ENCODE measurements around the gene MTCH1.

Gene MTCH1

DNA sequence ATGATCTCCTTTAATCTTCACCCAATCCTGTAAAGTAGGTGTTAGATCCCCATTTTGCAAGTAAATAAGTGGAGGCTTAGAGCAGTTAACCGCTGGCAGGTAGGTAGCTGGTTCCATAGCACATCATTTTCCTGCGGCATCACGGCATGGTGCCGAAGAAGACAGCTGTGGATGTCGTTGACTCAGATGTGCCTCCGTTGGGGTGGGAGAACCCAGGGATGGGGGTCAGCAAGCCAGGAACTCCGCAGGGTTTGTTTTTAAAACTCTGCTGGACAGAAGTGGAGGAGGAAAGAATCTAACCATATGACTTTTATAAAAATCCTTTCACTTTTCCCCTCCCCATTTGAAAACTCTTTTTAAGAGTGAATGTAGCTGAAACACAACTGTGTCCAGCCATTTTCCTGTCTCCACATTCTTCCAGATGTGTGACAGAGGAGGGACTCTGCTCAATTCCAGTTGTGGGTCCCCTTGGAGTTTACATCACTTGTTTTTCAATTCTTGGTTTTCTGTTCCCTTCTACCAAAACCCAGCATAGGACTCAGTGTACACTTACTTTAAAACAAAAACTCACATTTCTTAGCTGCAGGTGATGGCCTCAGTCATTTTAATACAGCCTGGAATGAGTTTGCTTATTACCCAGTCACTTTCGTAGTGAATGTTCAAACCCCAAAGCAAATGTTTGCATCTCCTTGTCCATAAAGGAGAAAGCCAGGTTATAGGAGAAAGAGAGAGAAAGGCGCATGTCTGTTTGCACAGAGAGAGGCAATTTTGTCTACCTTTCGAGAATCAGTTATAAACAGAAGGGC lies 59.1 kb downstream of the MTCH1 start:
- DNase-seq (ENCODE audit: low read depth): no peak

DNA sequence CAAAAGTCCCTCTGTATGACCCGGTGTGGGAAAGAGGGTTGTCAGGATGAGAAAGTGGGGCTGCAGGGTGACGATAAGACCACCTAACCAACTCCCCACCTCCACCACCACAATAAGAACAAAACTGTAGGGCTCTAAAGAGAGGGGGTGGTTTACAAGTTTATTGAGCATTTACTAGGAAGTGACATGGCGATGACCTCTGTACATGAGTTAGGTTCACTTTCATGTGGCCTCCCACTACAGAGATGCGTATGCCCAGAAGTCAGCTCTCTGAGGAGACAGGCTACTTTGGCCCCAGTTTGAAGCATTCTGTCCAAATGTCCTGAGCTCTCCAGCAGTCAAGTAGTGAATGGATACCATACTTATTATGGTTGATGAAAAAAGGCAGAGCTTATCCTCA lies 60.2 kb downstream of the MTCH1 start:
- DNase-seq (ENCODE audit: low read depth): no peak

DNA sequence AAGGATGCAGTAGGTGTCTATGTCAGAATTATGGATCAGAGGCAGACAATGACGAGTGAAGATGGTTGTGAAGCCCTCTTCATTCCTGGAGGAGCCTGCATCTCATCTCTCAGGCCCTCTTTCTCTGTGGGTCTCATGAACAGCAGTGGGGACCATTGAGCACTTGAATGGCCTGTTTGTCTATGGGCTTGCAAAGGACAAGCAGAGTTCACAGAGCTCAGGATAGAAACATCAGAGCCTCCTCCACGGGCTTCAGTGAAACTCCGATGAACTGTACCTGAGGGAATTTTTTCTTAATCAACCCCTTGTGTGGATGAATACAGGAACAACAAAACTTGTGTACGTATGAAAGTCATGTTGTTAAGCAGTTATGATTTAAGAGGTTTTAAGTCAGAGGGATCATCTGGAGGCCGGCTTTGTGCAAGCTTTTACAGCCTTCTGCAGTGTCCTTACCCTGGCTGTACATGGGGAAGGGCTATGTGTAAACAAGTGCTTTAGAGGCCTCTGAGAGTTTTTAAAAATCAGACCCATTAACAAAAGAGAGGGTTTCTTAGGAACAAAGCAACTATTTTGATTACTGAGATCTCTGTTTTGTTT lies 61.1 kb downstream of the MTCH1 start:
- no peak for DNase-seq (ENCODE audit: low read depth)

DNA sequence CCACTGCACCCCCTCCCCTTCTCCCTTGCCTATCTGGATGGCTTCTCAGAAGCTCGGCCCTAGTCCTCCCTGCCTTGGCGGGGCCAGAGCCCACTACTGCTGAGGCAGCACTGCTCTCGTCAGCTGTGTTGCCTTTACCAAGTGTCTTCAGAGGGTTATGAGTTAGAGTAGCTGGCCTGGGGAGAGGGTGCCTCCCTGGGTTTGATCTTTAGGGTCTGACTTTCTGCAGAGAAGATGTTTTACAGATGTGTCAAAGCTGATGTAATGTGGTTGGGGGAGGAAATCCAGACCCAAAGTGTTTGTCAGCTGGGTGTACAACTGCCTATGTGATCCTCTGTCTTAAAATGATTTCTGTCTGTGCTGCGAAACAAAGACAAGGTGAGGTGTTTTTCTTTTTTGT lies 61.9 kb downstream of the MTCH1 start:
- DNase-seq (ENCODE audit: low read depth): no peak

DNA sequence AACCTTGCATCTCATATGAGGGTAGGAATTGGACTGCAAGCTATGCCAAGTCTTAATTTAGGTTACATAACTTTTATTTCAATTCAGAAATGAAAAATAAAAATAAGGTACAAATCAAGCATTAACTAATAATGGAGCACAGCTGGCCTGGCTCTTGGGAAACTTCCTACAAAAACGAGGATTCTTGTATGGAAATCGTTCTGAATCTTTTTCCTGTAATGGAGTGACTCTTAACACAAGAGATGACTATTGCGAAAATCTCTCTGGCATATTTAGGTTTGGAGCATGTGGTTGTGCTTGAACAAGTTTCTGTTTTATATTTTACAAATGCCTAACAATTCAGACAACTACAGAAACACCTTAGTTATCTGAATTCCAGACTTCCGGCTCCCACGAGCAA lies 65.5 kb downstream of the MTCH1 start:
- DNase-seq (ENCODE audit: low read depth): peak; percentile 43

DNA sequence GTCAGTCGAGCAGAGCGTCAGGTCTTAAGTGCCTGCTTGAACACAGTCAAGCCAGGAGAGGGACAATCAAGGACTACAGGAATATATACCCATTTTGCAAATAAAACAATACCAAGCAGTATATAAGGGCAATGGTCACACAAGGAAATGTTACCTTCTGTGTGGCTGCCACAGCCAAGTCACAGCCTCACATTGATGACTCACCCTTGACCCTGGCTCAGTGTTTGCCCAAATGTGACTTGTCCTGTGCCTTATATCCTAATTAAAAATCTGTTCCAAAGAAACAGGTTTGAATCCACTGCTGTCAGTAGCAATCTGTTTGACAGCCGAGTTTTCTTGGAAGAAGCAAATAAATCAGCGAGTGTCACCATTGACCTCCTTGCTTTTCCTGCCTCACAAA lies 65.9 kb downstream of the MTCH1 start:
- DNase-seq (ENCODE audit: low read depth): no peak

Data from stromal cell of bone marrow (primary cell).